GM21515 (cell line): ENCODE measurements around the gene MSI2.
A peak's percentile ranks its signal among the peaks of the same experiment; 100 is the strongest.

Experiments
- ATAC-seq: cut with Tn5 transposase; IDR thresholded peaks from one replicate; pipeline ENCODE4 v1.9.1; 2021; ENCODE audit not compliant: unreplicated experiment

MSI2 gene

DNA sequence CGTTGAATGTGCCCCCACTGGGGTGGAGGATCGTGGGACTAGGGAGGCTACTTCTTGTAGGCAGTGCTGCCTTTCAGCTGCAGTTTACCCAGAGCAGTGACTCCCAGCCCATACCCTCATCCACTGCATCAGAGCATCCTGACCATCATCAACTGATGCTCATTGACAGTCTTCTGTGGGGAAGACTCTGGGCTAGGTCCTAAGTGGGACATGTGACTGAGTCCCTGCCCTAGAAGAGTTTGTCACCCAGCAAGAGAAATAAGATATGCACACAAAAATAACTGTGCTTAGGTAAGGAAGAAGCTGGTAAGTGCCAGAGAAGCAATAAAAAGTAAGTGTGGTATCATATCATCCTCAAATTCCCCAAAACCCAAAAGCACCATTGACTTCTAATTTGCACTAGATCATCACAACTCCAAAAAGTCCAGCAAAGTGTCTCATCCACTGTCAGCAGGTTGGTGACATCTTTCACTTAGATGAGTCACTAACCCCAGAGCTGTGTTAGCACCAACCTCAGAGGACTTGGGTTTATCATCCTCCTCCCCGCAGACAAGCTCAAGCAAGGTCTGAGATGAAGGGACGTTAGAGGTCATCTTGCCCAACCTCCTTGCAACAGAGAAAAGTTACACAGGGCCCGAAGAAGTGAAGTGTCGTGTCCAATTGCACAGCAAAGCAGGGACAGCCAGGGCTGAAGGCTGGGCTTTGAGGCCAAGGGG lies 389.8 kb downstream of the MSI2 start:
- no peak for ATAC-seq

GRCh38 chr17:57648720-57649119 lies 392.4 kb downstream of the MSI2 start:
- ATAC-seq: no peak

DNA sequence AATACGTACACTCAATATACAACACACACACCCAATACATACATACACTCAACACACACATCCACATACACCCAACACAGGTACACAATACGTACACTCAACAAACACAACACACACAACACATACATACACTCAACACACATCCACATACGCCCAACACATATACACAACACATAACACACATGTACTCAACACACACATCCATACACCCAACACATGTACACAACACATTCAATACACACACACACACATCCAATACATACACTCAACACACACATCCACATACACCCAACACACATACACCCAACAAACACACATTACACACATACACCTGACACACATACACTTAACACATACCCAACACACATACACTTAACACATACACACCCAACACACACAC lies 392.9 kb downstream of the MSI2 start:
- ATAC-seq: no peak

DNA sequence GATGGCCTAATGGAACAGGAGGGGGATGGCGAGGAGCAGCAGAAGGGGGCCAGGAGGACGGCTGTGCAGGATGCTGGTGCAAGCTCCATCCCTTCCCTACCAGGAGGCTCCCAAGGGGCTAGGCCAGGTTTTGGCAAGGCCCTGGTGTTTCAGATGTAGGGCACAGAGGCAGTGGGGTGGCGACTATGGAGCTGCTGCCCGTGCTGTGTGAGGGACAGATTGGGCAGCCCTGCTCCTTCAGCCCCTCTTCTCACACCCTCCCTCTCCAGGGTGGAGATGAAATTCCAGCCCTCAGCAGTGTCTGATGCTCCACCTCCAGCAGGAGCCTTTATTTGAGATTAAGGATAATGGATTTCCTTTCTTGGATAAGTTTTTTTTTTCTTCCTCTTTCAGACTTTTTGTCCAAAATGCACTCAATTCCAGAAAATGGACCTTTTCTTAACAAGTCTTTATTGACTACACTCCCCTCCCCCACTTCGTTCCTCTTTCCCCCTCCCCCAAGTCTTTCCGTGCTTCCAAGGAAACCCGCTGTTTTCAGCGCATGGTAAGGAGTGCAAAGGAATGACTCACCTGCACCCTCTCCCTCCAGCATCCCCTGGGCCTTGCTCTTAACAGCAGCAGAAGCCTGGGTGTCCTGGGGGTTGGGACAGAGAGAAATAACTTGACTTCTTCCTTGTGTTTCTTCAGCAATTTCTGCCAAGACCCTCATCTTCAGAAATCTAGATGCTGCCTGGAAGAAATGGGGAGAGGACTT lies 393.6 kb downstream of the MSI2 start:
- no peak for ATAC-seq

GRCh38 chr17:57650548-57650947 lies 394.2 kb downstream of the MSI2 start:
- ATAC-seq: no peak

- ATAC-seq: no peak
Measured at GRCh38 chr17:57651451-57651850, 395.1 kb downstream of the MSI2 start.

DNA sequence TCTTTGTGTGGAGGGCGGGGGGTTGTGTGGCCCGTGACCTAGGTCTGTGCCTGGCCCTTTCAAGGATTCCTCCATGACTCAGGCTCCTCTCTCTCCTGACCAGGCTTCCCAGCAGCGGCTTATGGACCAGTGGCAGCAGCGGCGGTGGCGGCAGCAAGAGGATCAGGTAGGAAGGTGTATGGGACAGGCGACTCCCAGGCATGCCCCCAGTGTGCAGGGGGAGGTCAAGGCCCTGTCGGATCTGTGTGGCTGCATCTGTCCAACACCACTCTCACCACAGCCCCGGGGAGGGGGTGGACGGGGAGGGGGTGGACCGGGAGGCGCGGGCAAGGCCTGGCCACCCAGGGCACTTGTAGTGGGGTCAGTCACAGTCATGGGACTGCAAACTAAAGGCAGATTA lies 395.7 kb downstream of the MSI2 start:
- no peak for ATAC-seq

- ATAC-seq: no peak
Measured at GRCh38 chr17:57652811-57653210, 396.5 kb downstream of the MSI2 start.

- no peak for ATAC-seq
Measured at GRCh38 chr17:57653279-57653678, 397.0 kb downstream of the MSI2 start.

DNA sequence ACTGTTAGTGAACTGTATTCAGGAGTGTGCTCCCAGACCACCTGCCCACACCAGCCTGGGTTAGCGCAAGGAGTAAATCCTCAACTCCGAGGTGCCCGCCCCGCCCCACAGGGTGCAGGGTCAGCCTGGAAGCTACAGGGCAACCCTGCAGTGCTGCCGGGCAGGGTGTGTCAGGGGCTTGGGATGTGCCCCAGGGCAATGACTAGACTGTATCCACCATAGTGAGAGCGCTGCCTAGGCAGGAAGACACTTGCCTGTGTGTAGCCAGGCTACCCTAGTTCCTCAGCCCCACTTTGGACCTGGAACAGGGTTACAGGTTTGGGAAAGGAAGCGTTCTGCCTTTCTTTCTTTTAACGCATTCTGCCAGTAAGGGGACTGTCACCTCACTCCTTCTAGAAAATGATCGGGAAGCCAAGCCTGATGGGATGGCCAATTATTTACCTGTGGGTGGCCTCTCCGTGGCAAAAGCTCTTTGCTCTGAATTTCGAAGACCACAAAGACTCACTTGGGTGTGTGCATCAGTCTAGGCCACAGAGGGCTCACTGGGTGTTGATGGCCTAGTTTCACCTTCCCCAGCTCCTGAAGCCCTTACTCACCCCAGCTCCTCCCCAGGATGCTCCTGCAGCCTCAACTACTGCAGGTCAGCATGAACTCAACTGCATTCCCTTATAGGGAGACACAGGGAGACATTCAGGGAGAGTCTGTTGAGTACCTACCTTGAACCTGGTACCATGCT lies 397.9 kb downstream of the MSI2 start:
- ATAC-seq: no peak

DNA sequence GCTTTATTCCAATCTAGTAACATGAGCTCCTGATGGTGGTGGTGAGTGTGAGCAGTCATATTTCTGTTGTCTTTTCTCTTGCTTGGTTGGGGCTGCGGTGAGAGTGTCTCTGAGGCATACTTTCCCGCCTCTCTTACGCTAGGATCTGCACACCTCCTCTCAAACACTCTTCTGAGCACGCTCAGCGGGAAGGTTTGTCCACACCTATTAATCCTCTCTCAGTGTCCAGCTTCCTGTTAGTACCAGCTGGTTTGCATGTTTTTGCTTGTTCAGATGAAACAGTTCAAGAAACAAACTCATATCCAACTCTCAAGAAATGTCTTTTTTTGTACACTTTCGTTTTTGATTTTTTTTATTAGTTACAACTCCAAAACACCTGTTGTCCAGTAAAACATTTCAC lies 399.2 kb downstream of the MSI2 start:
- ATAC-seq: no peak

- ATAC-seq: no peak
Measured at GRCh38 chr17:57657211-57657610, 400.9 kb downstream of the MSI2 start.

DNA sequence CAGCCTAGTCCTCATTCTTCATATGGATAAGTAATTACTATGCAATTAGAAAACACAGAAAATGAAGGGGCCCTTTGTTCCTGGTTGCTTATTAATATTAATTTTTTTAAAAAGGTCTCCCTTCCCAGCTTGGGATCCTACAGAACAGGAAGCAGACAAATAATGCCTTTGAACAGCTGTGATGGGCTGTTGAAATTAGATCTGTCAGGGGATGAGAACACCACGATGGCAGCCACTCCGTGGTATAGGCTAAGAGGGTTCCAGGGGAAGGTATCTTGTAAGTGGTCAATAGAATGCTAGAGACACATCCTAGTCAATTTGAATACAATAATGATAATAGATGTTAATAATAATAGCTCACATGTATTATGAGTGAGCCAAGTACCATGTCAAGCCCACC lies 405.7 kb downstream of the MSI2 start:
- no peak for ATAC-seq

DNA sequence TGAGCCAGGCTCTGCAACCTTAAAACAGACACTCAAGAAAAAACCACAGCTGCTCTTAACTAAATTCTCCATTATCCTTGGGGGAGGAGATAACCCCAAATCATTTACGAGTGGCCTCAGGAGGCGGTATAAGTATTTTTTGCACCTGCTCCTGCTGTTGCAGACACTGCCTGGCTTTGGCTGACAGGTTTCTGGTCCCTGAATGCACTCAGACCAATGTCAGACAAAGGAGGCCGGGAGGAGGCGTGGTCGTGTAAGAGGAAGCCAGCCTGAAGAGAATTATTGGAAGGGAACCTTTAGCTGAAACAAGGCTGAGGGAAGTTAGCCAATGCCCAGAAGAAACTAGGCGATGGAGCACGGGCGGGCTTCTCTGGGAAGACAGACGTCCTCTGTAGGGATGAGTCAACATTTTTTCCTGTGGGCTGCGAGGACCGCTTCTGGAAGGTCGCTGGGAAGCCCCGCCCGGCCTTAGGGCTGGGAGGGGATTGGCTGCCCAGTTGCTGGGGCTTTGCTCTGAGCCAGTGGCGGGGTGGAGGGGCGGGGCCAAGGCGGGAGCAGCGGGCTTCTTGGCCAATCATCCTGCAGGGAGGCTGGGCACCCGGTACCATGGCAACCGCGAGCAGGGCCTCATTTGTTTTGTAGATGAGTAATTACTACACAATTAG lies 406.5 kb downstream of the MSI2 start:
- ATAC-seq: peak; percentile 67

DNA sequence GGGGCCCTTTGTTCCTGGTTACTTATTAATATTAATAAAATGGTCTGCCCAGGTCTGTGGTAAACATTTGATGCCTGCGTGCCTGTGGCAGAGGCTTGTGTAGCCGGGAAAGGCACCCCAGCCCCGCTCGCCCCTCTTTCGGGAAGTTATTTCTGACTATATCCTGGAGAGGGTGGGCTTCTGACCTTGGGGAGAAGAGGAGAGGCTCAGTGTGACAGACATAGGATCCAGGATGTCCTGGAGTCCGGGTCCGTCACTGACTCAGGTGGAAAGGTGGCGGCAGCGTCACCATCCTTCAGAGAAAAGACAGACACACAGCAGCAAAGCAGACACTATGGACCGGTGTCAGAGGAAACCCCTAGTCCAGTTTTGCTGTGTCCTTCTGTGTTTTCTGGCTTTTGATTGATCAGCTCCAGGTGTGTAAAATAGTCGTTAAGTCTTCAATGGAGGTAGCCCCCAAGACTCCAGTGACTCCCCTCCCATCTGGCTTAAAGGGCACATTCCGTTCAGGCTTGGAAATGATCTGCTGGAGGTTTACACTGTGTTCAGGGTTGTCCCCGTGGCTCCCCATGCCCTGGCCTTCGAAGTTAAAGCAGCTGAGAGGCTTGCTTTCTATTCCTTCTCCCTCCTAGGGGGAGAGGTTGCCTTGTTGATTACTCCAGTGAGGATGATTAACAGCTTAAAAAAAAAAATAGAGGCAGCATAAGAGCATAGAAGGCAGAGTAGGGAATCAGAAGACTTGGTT lies 407.2 kb downstream of the MSI2 start:
- no peak for ATAC-seq

GRCh38 chr17:57665128-57665527 lies 408.8 kb downstream of the MSI2 start:
- no peak for ATAC-seq

DNA sequence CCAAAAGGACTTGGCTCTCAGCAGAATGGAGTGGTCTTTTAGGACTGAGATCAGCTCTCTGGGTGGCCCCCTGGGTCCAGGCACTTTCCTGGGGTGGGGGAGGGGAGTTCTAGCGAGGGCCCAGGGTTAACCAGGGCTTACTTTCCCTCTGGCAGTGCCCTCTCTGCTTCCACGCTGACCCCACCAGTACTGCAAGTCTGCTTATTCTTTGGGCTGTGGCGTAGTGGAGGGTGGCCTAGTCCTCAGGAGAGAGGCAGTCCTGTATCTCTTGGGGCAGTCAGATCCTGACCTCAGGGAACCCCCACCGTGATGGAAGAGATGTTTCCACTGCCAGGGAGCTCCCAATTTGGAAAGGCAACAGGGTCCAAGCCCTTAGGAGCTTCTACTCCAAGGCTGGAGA lies 409.4 kb downstream of the MSI2 start:
- ATAC-seq: no peak

DNA sequence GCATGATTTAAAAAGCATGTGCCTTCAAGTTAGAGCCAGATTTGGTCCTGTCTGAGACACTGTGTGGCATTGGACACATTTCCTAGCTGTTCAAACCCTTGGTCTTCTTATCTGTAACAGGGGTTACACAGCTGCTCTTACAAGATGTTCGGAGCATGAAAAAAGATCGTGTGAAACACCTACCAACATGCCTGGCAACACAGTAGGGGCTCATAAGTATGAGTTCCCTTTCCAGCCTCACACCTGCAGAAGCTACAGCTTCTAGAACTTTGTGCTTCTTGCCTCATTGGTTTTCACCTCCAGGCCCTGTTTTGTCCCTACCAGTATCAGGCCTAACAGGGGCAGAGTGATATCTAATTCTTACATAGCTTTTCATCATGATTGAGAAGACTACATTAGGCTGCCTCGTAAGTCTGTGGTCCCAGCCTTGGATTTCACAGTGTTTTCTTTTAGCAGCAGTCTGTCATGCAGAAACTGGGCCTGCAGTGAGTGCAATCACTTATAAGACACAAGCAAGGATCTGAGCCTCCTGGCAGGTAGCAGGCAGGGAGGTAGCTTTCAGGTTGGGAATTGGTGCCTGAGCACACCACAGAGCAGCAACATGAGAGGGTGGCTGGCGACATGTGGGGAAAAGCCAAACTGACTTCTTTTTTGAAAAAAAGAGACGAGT lies 410.0 kb downstream of the MSI2 start:
- no peak for ATAC-seq

- ATAC-seq: no peak
Measured at GRCh38 chr17:57666946-57667345, 410.6 kb downstream of the MSI2 start.

GRCh38 chr17:57667461-57667923 lies 411.2 kb downstream of the MSI2 start:
- no peak for ATAC-seq
